ENCODE data around the gene DKK1.
A peak's percentile ranks its signal among the peaks of the same experiment; 100 is the strongest.

DKK1 gene

GRCh38 chr10:52316001-52316400, 1.9 kb downstream of the DKK1 start:
- DNase-seq (ENCODE audit: insufficient read length, low spot score): no peak
- FAIRE-seq: no peak

- FAIRE-seq: no peak
- no peak for DNase-seq (ENCODE audit: insufficient read length, low spot score)
These were observed 2.4 kb downstream of the DKK1 start for GRCh38 chr10:52316500-52316899.

- FAIRE-seq (no peak), DNase-seq (ENCODE audit: insufficient read length, low spot score) (no peak)
These were observed 4.1 kb downstream of the DKK1 start for GRCh38 chr10:52318136-52318701.

GRCh38 chr10:52318822-52319464, 4.9 kb downstream of the DKK1 start:
- peak; percentile 67 for DNase-seq (ENCODE audit: insufficient read length, low spot score)
- peak; percentile 84 for FAIRE-seq

GRCh38 chr10:52319926-52320325, 5.8 kb downstream of the DKK1 start:
- DNase-seq (ENCODE audit: insufficient read length, low spot score) (no peak), FAIRE-seq (no peak)

- no peak for FAIRE-seq
- no peak for DNase-seq (ENCODE audit: insufficient read length, low spot score)
These were observed 8.2 kb downstream of the DKK1 start for GRCh38 chr10:52322323-52322722.

GRCh38 chr10:52322936-52323335, 8.9 kb downstream of the DKK1 start:
- DNase-seq (ENCODE audit: insufficient read length, low spot score): no peak
- FAIRE-seq: no peak

GRCh38 chr10:52326382-52326781, 12.3 kb downstream of the DKK1 start:
- no peak for DNase-seq (ENCODE audit: insufficient read length, low spot score)
- no peak for FAIRE-seq

GRCh38 chr10:52331638-52332364, 17.7 kb downstream of the DKK1 start:
- peak; percentile 20 for FAIRE-seq
- DNase-seq (ENCODE audit: insufficient read length, low spot score): no peak

GRCh38 chr10:52332815-52333214, 18.7 kb downstream of the DKK1 start:
- DNase-seq (ENCODE audit: insufficient read length, low spot score) (no peak), FAIRE-seq (no peak)

GRCh38 chr10:52334595-52334994, 20.5 kb downstream of the DKK1 start:
- DNase-seq (ENCODE audit: insufficient read length, low spot score): no peak
- FAIRE-seq: no peak

- no peak for FAIRE-seq
- no peak for DNase-seq (ENCODE audit: insufficient read length, low spot score)
These were observed 21.6 kb downstream of the DKK1 start for GRCh38 chr10:52335665-52336064.

- no peak for FAIRE-seq
These were observed 23.1 kb downstream of the DKK1 start for GRCh38 chr10:52337225-52337624.

GRCh38 chr10:52343439-52343838, 29.4 kb downstream of the DKK1 start:
- FAIRE-seq: no peak

More at GRCh38 chr10:52337225-52337624, 23.1 kb downstream of the DKK1 start:
- DNase-seq (ENCODE audit: insufficient read length, low spot score): no peak

GRCh38 chr10:52346394-52347326, 32.6 kb downstream of the DKK1 start:
- FAIRE-seq (no peak), DNase-seq (ENCODE audit: insufficient read length, low spot score) (no peak)

More at GRCh38 chr10:52343439-52343838, 29.4 kb downstream of the DKK1 start:
- no peak for DNase-seq (ENCODE audit: insufficient read length, low spot score)

- FAIRE-seq (no peak), DNase-seq (ENCODE audit: insufficient read length, low spot score) (no peak)
These were observed 33.2 kb downstream of the DKK1 start for GRCh38 chr10:52347327-52347667.

GRCh38 chr10:52348037-52348564, 34.0 kb downstream of the DKK1 start:
- FAIRE-seq: no peak
- DNase-seq (ENCODE audit: insufficient read length, low spot score): no peak

GRCh38 chr10:52351914-52352330, 37.8 kb downstream of the DKK1 start:
- no peak for FAIRE-seq
- peak; percentile 43 for DNase-seq (ENCODE audit: insufficient read length, low spot score)

- DNase-seq (ENCODE audit: insufficient read length, low spot score): no peak
- no peak for FAIRE-seq
These were observed 39.1 kb downstream of the DKK1 start for GRCh38 chr10:52353205-52353604.

GRCh38 chr10:52353960-52354394, 39.9 kb downstream of the DKK1 start:
- FAIRE-seq: no peak
- DNase-seq (ENCODE audit: insufficient read length, low spot score): no peak

GRCh38 chr10:52357971-52358370, 43.9 kb downstream of the DKK1 start:
- DNase-seq (ENCODE audit: insufficient read length, low spot score) (no peak), FAIRE-seq (no peak)
